G401 (cell line): Measurements from ENCODE around the gene ARAP1. TPM values are rescaled to one million over a fixed set of nuclear protein-coding genes. Genes with fewer than 3 reads are reported as not detected.

Experiments
- DNase-seq: peaks from one replicate; pipeline ENCODE4 v3.0.0-alpha.2; 2015; ENCODE audit warnings: low spot score
- in situ Hi-C: cut with HindIII; loops from 2 replicates; pipeline ENCODE4 v1.10.0; 2016; ENCODE audit warnings: low sequenced_read_pairs, mixed read lengths
- total RNA-seq: library from RNA; depleted of rRNA; stranded (reverse); fragments of >200 nt; shearing (Covaris generic); gene quantifications from 2 replicates; pipeline ENCODE4 v1.2.3, GENCODE V29; 2014

Gene ARAP1
- total RNA-seq, 1 experiment from 2014 or later = 89.9 TPM

- DNase-seq = no peak
- in situ Hi-C loops = no loop called here
These were observed 28.8 kb upstream of the ARAP1 start for GRCh38 chr11:72781063-72781312.

- in situ Hi-C loops = no loop called here
- no peak for DNase-seq
These were observed 28.3 kb upstream of the ARAP1 start for GRCh38 chr11:72780296-72781062.

- DNase-seq = no peak
- in situ Hi-C loops = no loop called here
These were observed 27.4 kb upstream of the ARAP1 start for GRCh38 chr11:72779495-72780128.

GRCh38 chr11:72778535-72779494 lies 26.6 kb upstream of the ARAP1 start:
- no peak for DNase-seq
- in situ Hi-C loops = no loop called here

- DNase-seq = no peak
- in situ Hi-C loops = no loop called here
These were observed 25.6 kb upstream of the ARAP1 start for GRCh38 chr11:72777755-72778278.

GRCh38 chr11:72776844-72777754 lies 24.9 kb upstream of the ARAP1 start:
- in situ Hi-C loops = no loop called here
- no peak for DNase-seq

GRCh38 chr11:72776117-72776843 lies 24.1 kb upstream of the ARAP1 start:
- no peak for DNase-seq
- in situ Hi-C loops = no loop called here

- DNase-seq = no peak
- in situ Hi-C loops = no loop called here
These were observed 23.3 kb upstream of the ARAP1 start for GRCh38 chr11:72775288-72776110.

- no peak for DNase-seq
These were observed 22.3 kb upstream of the ARAP1 start for GRCh38 chr11:72774499-72774898.

GRCh38 chr11:72773696-72774095 lies 21.5 kb upstream of the ARAP1 start:
- DNase-seq = no peak
- in situ Hi-C loops = no loop called here

More at GRCh38 chr11:72774499-72774898, 22.3 kb upstream of the ARAP1 start:
- in situ Hi-C loops = no loop called here

GRCh38 chr11:72773291-72773690 lies 21.1 kb upstream of the ARAP1 start:
- no peak for DNase-seq
- in situ Hi-C loops = no loop called here

- DNase-seq = no peak
- in situ Hi-C loops = no loop called here
These were observed 19.9 kb upstream of the ARAP1 start for GRCh38 chr11:72772059-72772458.

GRCh38 chr11:72771507-72771906 lies 19.3 kb upstream of the ARAP1 start:
- no peak for DNase-seq
- in situ Hi-C loops = no loop called here

- no peak for DNase-seq
- in situ Hi-C loops = no loop called here
These were observed 18.6 kb upstream of the ARAP1 start for GRCh38 chr11:72770799-72771198.

GRCh38 chr11:72769680-72770079 lies 17.5 kb upstream of the ARAP1 start:
- in situ Hi-C loops = no loop called here
- DNase-seq = no peak

- DNase-seq = no peak
- in situ Hi-C loops = no loop called here
These were observed 16.4 kb upstream of the ARAP1 start for GRCh38 chr11:72768581-72768980.
